C4-2B (cell line): Measurements from ENCODE around the gene ADAP1.

ENCODE experiments used
- H3K27ac ChIP-seq: fragments of 450-650 bp; 2 replicates; pipeline ENCODE4 v1.5.1; 2017
- ZFX ChIP-seq: fragments of 450-650 bp; IDR thresholded peaks from 2 replicates; pipeline ENCODE4 v1.6.1; 2017
- TF ChIP-seq, protein P1 (sequence below): fragments of 450-650 bp; conservative IDR thresholded peaks from 2 replicates; pipeline ENCODE4 v1.5.1; 2017; ENCODE audit warnings: mild to moderate bottlenecking

The ADAP1 gene

DNA sequence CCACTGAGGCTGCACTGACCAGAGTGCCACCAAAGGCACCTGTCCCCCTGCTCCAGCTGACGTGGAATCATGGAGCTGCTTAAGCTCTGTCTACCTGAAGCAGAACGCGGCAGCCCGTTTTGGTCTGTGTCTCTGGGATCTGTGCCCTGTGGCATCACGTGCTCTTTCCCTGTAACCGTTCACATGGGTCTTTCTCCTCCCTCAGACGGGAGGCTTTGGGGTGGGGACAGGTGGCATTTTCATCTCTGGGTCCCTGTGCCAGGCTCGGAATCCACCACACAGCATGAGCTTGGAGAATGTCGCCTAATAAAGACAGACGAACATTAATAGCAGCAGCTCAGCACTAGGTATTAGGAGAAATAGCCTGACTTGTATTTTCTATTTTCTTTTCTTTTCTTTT, 1.6 kb upstream of the ADAP1 start:
- TF ChIP-seq ZFX: no peak
- TF ChIP-seq, protein P1, sequence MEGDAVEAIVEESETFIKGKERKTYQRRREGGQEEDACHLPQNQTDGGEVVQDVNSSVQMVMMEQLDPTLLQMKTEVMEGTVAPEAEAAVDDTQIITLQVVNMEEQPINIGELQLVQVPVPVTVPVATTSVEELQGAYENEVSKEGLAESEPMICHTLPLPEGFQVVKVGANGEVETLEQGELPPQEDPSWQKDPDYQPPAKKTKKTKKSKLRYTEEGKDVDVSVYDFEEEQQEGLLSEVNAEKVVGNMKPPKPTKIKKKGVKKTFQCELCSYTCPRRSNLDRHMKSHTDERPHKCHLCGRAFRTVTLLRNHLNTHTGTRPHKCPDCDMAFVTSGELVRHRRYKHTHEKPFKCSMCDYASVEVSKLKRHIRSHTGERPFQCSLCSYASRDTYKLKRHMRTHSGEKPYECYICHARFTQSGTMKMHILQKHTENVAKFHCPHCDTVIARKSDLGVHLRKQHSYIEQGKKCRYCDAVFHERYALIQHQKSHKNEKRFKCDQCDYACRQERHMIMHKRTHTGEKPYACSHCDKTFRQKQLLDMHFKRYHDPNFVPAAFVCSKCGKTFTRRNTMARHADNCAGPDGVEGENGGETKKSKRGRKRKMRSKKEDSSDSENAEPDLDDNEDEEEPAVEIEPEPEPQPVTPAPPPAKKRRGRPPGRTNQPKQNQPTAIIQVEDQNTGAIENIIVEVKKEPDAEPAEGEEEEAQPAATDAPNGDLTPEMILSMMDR: no peak

DNA sequence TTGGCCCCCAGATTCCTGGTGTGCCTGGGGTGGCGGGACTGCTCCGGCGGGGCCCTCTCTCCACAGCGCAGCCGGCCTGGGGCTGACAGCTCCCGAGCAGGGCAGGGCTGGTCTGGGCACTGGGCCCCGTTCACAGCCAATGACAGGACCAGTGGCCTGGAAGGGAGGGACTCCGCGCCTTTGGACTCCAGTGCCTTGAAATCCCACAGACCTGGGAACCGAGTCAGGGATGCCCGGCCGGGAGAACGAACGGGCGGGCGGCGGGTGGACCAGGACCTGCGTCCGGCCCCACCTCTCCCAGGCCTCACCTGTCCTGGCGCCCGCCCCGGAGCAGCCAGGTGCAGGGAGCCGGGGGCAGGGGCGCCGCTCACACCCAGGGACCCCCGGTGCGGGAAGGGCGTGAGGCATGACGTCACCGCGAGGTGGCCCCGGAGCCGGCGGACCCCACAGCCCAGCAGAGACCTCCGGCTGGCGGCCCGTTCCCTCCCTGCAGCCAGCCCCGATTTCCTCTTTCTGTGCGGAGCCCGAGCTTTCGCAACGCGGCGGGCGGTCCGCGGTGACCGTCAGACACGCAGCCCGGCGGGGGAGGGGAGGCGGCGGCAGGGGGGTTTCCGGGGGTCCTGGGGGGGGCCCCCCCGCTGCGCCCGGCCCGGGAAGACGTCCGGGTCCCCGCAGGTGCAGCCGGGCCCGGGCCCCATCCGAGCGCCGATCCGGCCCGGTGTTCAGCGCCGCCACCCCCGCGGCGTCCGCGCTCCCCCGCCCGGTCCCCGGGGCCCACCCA, 743 bp downstream of the ADAP1 start:
- H3K27ac ChIP-seq: no peak overlapping the region

More for the DNA sequence above, 1.6 kb upstream of the ADAP1 start:
- H3K27ac ChIP-seq: no peak overlapping the region

DNA sequence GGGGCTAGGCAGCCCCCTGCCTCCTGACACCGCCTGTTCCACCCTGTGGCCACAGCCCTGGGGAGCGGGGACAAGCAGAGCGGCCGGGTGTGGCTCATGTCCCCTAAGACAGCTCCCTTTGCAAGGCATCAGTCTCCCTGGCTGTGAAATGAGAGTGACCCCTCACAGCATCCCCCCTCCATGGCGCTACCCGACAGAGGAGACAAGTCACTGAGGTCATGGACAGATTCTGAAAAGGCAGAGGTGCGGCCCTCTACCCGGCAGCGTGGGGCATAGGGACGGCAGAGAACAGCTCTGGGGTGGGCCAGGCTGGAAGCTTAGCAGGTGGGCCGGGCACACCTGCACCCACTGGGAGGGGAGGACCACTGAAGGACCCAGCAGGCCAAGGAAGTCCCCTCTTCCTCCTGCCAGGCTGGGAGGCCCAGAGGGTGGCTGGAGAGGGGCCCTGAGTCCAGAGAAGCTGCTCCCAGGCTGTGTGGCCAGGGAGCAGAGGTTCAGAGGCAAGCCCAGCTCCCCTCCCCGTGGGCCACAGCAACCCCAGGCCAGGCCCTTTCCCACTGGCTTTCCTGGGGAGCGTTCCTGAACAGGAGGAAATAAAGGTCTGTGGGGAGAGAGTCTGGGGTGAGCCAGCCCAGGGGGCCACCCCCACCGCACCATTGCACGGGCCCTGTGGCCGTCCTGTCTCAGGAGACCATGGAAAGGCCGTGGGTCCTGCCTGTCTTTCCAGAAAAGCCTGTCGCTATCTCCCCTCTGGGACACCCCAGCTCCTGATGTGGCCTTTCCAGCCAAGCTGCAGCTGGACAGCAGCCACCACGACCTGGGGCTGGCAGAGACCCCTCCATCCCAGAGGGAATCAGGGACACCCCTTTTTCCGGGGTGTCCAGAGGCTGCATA, 1.7 kb downstream of the ADAP1 start:
- TF ChIP-seq, protein P1: no peak
- TF ChIP-seq ZFX: no peak
- no peak overlapping the region for H3K27ac ChIP-seq

More for the DNA sequence above, 743 bp downstream of the ADAP1 start:
- no peak for TF ChIP-seq ZFX
- TF ChIP-seq, protein P1: no peak

DNA sequence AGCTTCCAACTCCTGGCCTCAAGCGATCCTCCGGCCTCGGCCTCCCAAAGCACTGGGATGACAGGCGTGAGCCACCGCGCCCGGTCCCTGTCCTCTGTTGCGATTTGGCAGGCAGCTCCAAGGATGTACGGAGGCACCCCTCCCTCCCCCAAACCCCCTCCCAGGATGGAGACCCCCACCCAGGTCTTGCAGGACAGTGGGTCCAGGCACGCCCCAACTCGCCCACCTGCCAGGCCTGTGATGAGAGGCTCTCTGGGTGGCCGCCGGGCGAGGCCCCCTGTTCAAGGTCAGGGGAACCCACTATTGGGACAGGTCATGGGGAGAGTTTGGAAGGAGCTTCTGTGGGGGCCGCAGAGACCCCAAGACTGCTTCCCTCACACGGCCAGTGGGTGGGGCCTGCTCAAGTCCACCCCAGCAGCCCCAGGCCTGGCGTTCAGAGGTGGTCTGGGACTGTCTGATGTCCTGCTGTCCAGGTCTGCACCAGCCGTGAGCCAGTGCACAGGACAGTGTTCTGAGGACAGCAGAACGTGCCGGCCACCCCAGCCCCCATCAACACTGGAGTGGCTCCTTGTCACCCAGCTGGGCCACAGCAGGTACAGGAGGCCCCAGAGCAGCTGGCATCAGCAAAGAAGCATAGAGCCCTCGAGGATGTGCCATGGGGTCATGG, 2.5 kb downstream of the ADAP1 start:
- TF ChIP-seq, protein P1: no peak
- TF ChIP-seq ZFX: no peak
- H3K27ac ChIP-seq: no peak overlapping the region

DNA sequence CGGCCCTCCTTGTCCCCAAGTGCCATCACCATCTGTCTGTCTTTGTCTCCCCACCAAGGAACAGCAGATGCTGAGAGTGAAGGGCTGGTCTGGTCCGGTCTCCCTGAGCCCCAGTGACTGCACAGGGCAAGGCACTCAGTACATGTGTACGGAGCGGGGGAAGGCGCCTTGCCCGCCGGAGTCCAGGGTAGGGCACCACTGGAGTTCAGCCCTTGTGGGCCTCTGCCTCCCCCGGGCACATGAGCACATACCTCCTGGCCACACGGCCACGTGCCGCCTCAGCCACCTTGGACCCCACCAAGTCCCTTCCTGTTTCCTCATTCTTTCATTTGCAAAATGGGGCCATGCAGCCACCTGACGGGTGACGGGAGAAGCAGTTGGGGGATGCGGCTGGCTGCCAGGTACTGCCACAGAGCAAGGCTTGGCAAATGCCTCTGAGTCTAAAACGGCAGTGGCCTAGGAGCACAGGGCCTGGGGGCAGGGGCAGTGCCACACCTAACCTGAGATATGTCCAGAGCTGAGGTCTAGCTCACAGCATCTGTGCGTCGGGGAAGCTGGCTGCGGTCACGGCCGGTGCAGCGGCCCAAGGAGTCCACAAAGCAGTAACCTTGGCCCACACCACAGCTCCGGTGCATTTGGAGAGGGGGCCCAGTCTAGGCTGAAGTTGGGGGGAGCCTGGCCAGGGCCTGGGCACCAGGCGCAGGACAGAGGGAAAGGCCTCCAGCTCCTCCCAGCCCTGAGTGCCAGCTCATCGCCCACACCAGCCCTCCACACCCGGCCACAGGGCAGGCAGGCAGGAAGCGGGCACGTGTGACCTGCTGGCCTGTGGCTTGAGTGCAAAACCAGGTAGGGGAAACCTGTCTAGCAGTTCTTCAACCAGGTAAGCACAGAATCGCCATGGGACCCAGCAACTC, 5.2 kb downstream of the ADAP1 start:
- no peak overlapping the region for H3K27ac ChIP-seq
- TF ChIP-seq ZFX: no peak
- TF ChIP-seq, protein P1: no peak

DNA sequence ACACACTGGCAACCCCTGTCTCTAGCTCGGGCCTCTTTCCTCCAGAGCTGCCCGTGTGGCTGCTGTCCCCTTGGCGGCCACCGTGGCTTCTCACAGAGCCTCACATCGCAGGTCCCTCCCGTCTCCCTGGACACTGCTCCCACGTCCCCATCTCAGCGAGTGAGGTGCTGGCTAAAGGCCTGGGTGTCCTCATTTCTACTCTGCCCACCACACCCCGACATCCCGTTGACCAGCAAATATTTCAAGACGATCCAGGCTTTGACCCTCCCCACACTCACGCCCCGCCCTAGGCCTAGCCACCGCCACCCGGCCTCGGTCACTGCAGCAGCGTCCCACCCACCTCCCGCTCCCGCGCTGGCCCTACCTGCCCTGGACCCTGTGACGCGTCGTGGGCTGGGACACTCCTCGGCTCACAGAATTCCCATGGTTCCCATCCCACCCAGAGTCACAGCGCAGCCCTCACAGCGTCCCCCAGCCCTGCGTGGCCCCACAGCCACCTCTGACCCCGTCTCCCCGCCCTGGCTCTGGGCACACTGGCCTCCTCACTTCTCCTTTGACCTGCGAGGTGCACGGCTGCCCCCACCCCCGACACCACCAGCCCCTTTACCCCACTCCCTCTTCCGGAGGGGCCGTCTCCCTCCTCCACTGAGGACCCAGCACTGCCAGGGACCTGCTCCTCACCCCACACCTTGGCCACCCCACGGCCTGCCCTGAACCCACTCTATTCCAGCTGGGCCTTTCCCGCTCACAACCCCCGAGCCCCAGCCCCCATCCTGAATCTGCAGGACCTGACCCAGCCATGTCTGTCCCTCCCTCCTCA, 6.9 kb downstream of the ADAP1 start:
- no peak for TF ChIP-seq ZFX
- TF ChIP-seq, protein P1: no peak
- H3K27ac ChIP-seq: no peak overlapping the region
